Stomach (tissue), 4 donors: ENCODE data around the gene HS6ST3.

Experiments used
- CTCF ChIP-seq, 7 experiments: fragments of 450-650 bp in 4 of 7; fragments of 200-600 bp in 3 of 7; sonication (generic) in 3 of 7; IDR thresholded peaks; one replicate each; pipeline ENCODE4 v1.5.1; 2016 to 2019; ENCODE audit warnings: antibody characterized with exemption in 7 of 7, control low read depth in 2 of 7, mild to moderate bottlenecking in 1 of 7
- EP300 ChIP-seq: sonication (generic); formaldehyde crosslinking; IDR thresholded peaks from one replicate; pipeline ENCODE4 v1.6.1; 2017; ENCODE audit warnings: antibody characterized with exemption
- POLR2A ChIP-seq, 4 donors: fragments of 450-650 bp; IDR thresholded peaks; one replicate each; pipeline ENCODE4 v1.6.1; 2016; ENCODE audit warnings: antibody characterized with exemption in 4 of 4, control low read depth in 2 of 4, mild to moderate bottlenecking in 1 of 4, moderate library complexity in 1 of 4

DNA sequence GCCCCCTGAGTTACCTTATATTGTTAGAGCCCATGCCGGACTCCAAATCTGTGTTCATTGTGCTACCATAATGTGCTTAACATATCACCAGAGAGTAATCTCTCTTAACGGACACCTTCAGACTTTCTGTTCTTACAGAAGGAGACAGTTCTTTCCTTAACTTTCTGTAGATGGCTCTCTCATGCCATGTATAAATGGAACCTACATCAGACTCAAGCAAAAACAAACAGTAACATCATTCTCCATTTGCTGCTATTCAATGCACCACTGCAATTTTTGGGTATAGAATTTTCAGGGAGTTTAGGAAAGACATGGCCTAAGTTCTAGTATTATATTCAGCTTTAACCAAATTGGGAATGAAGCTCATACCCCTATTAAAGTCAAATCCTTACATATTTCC, 24.1 kb upstream of the HS6ST3 start:
- TF ChIP-seq CTCF (IDR thresholded peaks at IDR 0.05) (no peak), POLR2A (IDR thresholded peaks at IDR 0.05) (no peak), EP300 (no peak)
